Activated T-cell treated with anti-CD3 and anti-CD28 coated beads for 24 hours (primary cell): ENCODE data around the gene C12orf50.
"Not testable (repeated sequence)": the region's sequence is repeated elsewhere in the genome, so short reads cannot be mapped to it uniquely, and the experiment has no call there.

Source experiments
- DNase-seq: peaks from one replicate; pipeline ENCODE4 v3.0.0-alpha.2; 2020; ENCODE audit warnings: low read depth

Gene C12orf50

GRCh38 chr12:87985069-87985675 is 44.0 kb downstream of the C12orf50 start:
- DNase-seq = no peak

- DNase-seq = no peak
Measured at GRCh38 chr12:87982208-87982607, 47.0 kb downstream of the C12orf50 start.

- no peak for DNase-seq
Measured at GRCh38 chr12:87981495-87981894, 47.7 kb downstream of the C12orf50 start.

- no peak for DNase-seq
Measured at GRCh38 chr12:87975879-87976278, 53.3 kb downstream of the C12orf50 start.

- no peak for DNase-seq
Measured at GRCh38 chr12:87967871-87968270, 61.3 kb downstream of the C12orf50 start.

GRCh38 chr12:87960566-87960965 is 68.6 kb downstream of the C12orf50 start:
- no peak for DNase-seq

- not testable (repeated sequence) for DNase-seq
Measured at GRCh38 chr12:87954028-87954427, 75.2 kb downstream of the C12orf50 start.

- no peak for DNase-seq
Measured at GRCh38 chr12:87953256-87953860, 75.8 kb downstream of the C12orf50 start.

- DNase-seq = no peak
Measured at GRCh38 chr12:87952850-87953249, 76.4 kb downstream of the C12orf50 start.

- DNase-seq = no peak
Measured at GRCh38 chr12:87952223-87952622, 77.0 kb downstream of the C12orf50 start.

- no peak for DNase-seq
Measured at GRCh38 chr12:87943762-87944161, 85.4 kb downstream of the C12orf50 start.

- no peak for DNase-seq
Measured at GRCh38 chr12:87943023-87943422, 86.2 kb downstream of the C12orf50 start.

- no peak for DNase-seq
Measured at GRCh38 chr12:87939182-87939581, 90.0 kb downstream of the C12orf50 start.

GRCh38 chr12:87935216-87935615 is 94.0 kb downstream of the C12orf50 start:
- DNase-seq = no peak

- no peak for DNase-seq
Measured at GRCh38 chr12:87933991-87934390, 95.2 kb downstream of the C12orf50 start.

GRCh38 chr12:87931812-87932211 is 97.4 kb downstream of the C12orf50 start:
- DNase-seq = no peak

GRCh38 chr12:87930627-87931026 is 98.6 kb downstream of the C12orf50 start:
- no peak for DNase-seq
